Progenitor cell of endocrine pancreas (in vitro differentiated cells): ENCODE measurements around the gene SAFB. TPM values are rescaled to one million over a fixed set of nuclear protein-coding genes. Genes with fewer than 3 reads are reported as not detected.

ENCODE experiments used
- DNase-seq: peaks from one replicate; pipeline ENCODE4 v3.0.0; 2021; ENCODE audit warnings: low spot score; ENCODE audit not compliant: unreplicated experiment
- H3K27ac Mint-ChIP-seq: 2 replicates; pipeline ENCODE4 v1.8.0; 2021; ENCODE audit warnings: mild to moderate bottlenecking, moderate library complexity, mixed read lengths
- H3K27me3 Mint-ChIP-seq: 2 replicates; pipeline ENCODE4 v1.8.0; 2021; ENCODE audit warnings: mixed read lengths
- H3K36me3 Mint-ChIP-seq: 2 replicates; pipeline ENCODE4 v1.8.0; 2022; ENCODE audit warnings: mixed read lengths; ENCODE audit not compliant: insufficient read depth
- H3K4me1 Mint-ChIP-seq: 2 replicates; pipeline ENCODE4 v1.8.0; 2021; ENCODE audit warnings: low read depth, mixed read lengths
- H3K4me3 Mint-ChIP-seq: 2 replicates; pipeline ENCODE4 v1.8.0; 2021; ENCODE audit warnings: low read depth, mild to moderate bottlenecking, moderate library complexity, mixed read lengths
- H3K9me3 Mint-ChIP-seq: 2 replicates; pipeline ENCODE4 v1.8.0; 2021; ENCODE audit warnings: low read depth, mixed read lengths
- CTCF ChIP-seq: fragments of 200-600 bp; sonication (generic); IDR thresholded peaks from one replicate; pipeline ENCODE4 v1.5.0; 2021; ENCODE audit warnings: antibody characterized with exemption, mild to moderate bottlenecking; ENCODE audit not compliant: unreplicated experiment
- total RNA-seq: library from RNA; stranded (reverse); gene quantifications from 2 replicates; pipeline ENCODE4 v1.2.1, GENCODE V29; 2021

SAFB gene
- total RNA-seq, 1 donor from 2014 or later = 169 TPM

GRCh38 chr19:5617080-5617479, 5.8 kb upstream of the SAFB start:
- Mint-ChIP-seq H3K36me3 (peaks cover 33% of the 10 kb centered on the region), H3K27ac (no peak overlapping the region), H3K4me3 (no peak overlapping the region), H3K27me3 (no peaks in the 10 kb centered on the region), H3K4me1 (peaks cover 10% of the 10 kb centered on the region), H3K9me3 (no peaks in the 10 kb centered on the region)
- no peak for DNase-seq
- no peak for TF ChIP-seq CTCF

- Mint-ChIP-seq H3K27ac (no peak overlapping the region), H3K9me3 (no peaks in the 10 kb centered on the region), H3K27me3 (no peaks in the 10 kb centered on the region), H3K4me1 (peaks cover 13% of the 10 kb centered on the region), H3K4me3 (no peak overlapping the region), H3K36me3 (peaks cover 26% of the 10 kb centered on the region)
- DNase-seq = no peak
- TF ChIP-seq CTCF = no peak
Measured at GRCh38 chr19:5618591-5618990, 4.3 kb upstream of the SAFB start.

- peak overlapping the region; percentile 100 for H3K4me3 Mint-ChIP-seq
- H3K27me3 Mint-ChIP-seq = no peaks in the 10 kb centered on the region
- H3K4me1 Mint-ChIP-seq = peaks cover 23% of the 10 kb centered on the region
- TF ChIP-seq CTCF = no peak
- no peak for DNase-seq
- H3K9me3 Mint-ChIP-seq = no peaks in the 10 kb centered on the region
- H3K36me3 Mint-ChIP-seq = peaks cover 20% of the 10 kb centered on the region
- H3K27ac Mint-ChIP-seq = peak overlapping the region; percentile 45
Measured at GRCh38 chr19:5619946-5620345, 2.9 kb upstream of the SAFB start.

GRCh38 chr19:5621311-5621944, 1.5 kb upstream of the SAFB start:
- no peak for DNase-seq
- H3K27me3 Mint-ChIP-seq = no peaks in the 10 kb centered on the region
- H3K36me3 Mint-ChIP-seq = peaks cover 25% of the 10 kb centered on the region
- H3K4me1 Mint-ChIP-seq = peaks cover 35% of the 10 kb centered on the region
- H3K27ac Mint-ChIP-seq = peak overlapping the region; percentile 69
- TF ChIP-seq CTCF = no peak
- H3K9me3 Mint-ChIP-seq = no peaks in the 10 kb centered on the region
- peak overlapping the region; percentile 100 for H3K4me3 Mint-ChIP-seq

- H3K36me3 Mint-ChIP-seq = peaks cover 26% of the 10 kb centered on the region
- H3K4me3 Mint-ChIP-seq = peak overlapping the region; percentile 100
- DNase-seq = no peak
- no peak for TF ChIP-seq CTCF
- no peaks in the 10 kb centered on the region for H3K27me3 Mint-ChIP-seq
- H3K4me1 Mint-ChIP-seq = peaks cover 36% of the 10 kb centered on the region
- peak overlapping the region; percentile 69 for H3K27ac Mint-ChIP-seq
- no peaks in the 10 kb centered on the region for H3K9me3 Mint-ChIP-seq
Measured at GRCh38 chr19:5621945-5622464, 878 bp upstream of the SAFB start.
